Activated T-helper 1 cell treated with Interleukin-2 at 50 U/mL for 16 hours (primary cell): ENCODE data around the gene SPTBN5.

Source experiments
- DNase-seq: peaks from one replicate; pipeline ENCODE4 v3.0.0-alpha.2; 2020; ENCODE audit warnings: low read depth

Gene SPTBN5

GRCh38 chr15:41882689-41883483 lies 11.0 kb downstream of the SPTBN5 start:
- no peak for DNase-seq

- DNase-seq, result no peak
Observed at GRCh38 chr15:41881920-41882688, 11.7 kb downstream of the SPTBN5 start.

GRCh38 chr15:41881550-41881919 lies 12.3 kb downstream of the SPTBN5 start:
- DNase-seq, result no peak

GRCh38 chr15:41881086-41881485 lies 12.8 kb downstream of the SPTBN5 start:
- DNase-seq, result no peak

GRCh38 chr15:41880156-41880877 lies 13.5 kb downstream of the SPTBN5 start:
- DNase-seq, result no peak

GRCh38 chr15:41879321-41879845 lies 14.5 kb downstream of the SPTBN5 start:
- no peak for DNase-seq

GRCh38 chr15:41878355-41878699 lies 15.5 kb downstream of the SPTBN5 start:
- no peak for DNase-seq

- no peak for DNase-seq
Observed at GRCh38 chr15:41877631-41878354, 16.1 kb downstream of the SPTBN5 start.

GRCh38 chr15:41876689-41877088 lies 17.2 kb downstream of the SPTBN5 start:
- DNase-seq, result no peak

GRCh38 chr15:41876007-41876406 lies 17.8 kb downstream of the SPTBN5 start:
- DNase-seq, result no peak

- DNase-seq, result no peak
Observed at GRCh38 chr15:41874736-41875135, 19.1 kb downstream of the SPTBN5 start.

GRCh38 chr15:41873711-41874110 lies 20.1 kb downstream of the SPTBN5 start:
- DNase-seq, result no peak

- no peak for DNase-seq
Observed at GRCh38 chr15:41872166-41872747, 21.6 kb downstream of the SPTBN5 start.

- DNase-seq, result no peak
Observed at GRCh38 chr15:41871175-41871905, 22.5 kb downstream of the SPTBN5 start.

- DNase-seq, result peak; percentile 45
Observed at GRCh38 chr15:41870689-41871081, 23.2 kb downstream of the SPTBN5 start.

GRCh38 chr15:41869770-41870688 lies 23.8 kb downstream of the SPTBN5 start:
- no peak for DNase-seq

- DNase-seq, result no peak
Observed at GRCh38 chr15:41868321-41868720, 25.5 kb downstream of the SPTBN5 start.

GRCh38 chr15:41866872-41867579 lies 26.8 kb downstream of the SPTBN5 start:
- no peak for DNase-seq

- no peak for DNase-seq
Observed at GRCh38 chr15:41866263-41866703, 27.6 kb downstream of the SPTBN5 start.
